NCI-H1417 (cell line): ENCODE results near the gene CHRNB4.

Experiments used
- DNase-seq, 3 experiments: peaks; one replicate each; lab custom pipeline; 2025; lab: John Stamatoyannopoulos, UW

CHRNB4 gene

GRCh38 chr15:78668987-78669386 is 28.0 kb upstream of the CHRNB4 start:
- no peak for DNase-seq

- DNase-seq, result no peak
Observed at GRCh38 chr15:78667578-78668236, 26.7 kb upstream of the CHRNB4 start.

GRCh38 chr15:78666010-78666409 is 25.0 kb upstream of the CHRNB4 start:
- DNase-seq, result no peak

GRCh38 chr15:78663703-78664102 is 22.7 kb upstream of the CHRNB4 start:
- no peak for DNase-seq

GRCh38 chr15:78662028-78662427 is 21.0 kb upstream of the CHRNB4 start:
- no peak for DNase-seq

- no peak for DNase-seq
Observed at GRCh38 chr15:78661001-78661400, 20.0 kb upstream of the CHRNB4 start.

- no peak for DNase-seq
Observed at GRCh38 chr15:78660584-78660983, 19.6 kb upstream of the CHRNB4 start.

GRCh38 chr15:78658823-78659222 is 17.8 kb upstream of the CHRNB4 start:
- no peak for DNase-seq

GRCh38 chr15:78654272-78654671 is 13.3 kb upstream of the CHRNB4 start:
- no peak for DNase-seq

- DNase-seq, result no peak
Observed at GRCh38 chr15:78651930-78652615, 11.1 kb upstream of the CHRNB4 start.

- no peak for DNase-seq
Observed at GRCh38 chr15:78651007-78651406, 10.0 kb upstream of the CHRNB4 start.

GRCh38 chr15:78650022-78650421 is 9.0 kb upstream of the CHRNB4 start:
- DNase-seq, result no peak

GRCh38 chr15:78645009-78645408 is 4.0 kb upstream of the CHRNB4 start:
- no peak for DNase-seq

- no peak for DNase-seq
Observed at GRCh38 chr15:78642331-78642730, 1.3 kb upstream of the CHRNB4 start.

GRCh38 chr15:78641749-78642275 is 802 bp upstream of the CHRNB4 start:
- no peak for DNase-seq

GRCh38 chr15:78640527-78641101 is 396 bp downstream of the CHRNB4 start:
- peak in 2 of 3 experiments; percentile 33 to 44 for DNase-seq

- DNase-seq, result peak; percentile 38 to 88 (median 68)
Observed at GRCh38 chr15:78638658-78639314, 2.2 kb downstream of the CHRNB4 start.

GRCh38 chr15:78637776-78638435 is 3.1 kb downstream of the CHRNB4 start:
- peak in 2 of 3 experiments; percentile 52 to 81 for DNase-seq

GRCh38 chr15:78636378-78636859 is 4.6 kb downstream of the CHRNB4 start:
- DNase-seq, result no peak

- no peak for DNase-seq
Observed at GRCh38 chr15:78635346-78635745, 5.7 kb downstream of the CHRNB4 start.

GRCh38 chr15:78634210-78635145 is 6.5 kb downstream of the CHRNB4 start:
- DNase-seq, result no peak
